ENCODE results near the gene CENPO. TPM values are rescaled to one million over a fixed set of nuclear protein-coding genes. Genes with fewer than 3 reads are reported as not detected.

Gene CENPO
- total and polyA plus RNA-seq, 2 experiments from 2014 or later, result 9.7 to 14.6 TPM

GRCh38 chr2:24821433-24821891 is 28.2 kb downstream of the CENPO start:
- Histone ChIP-seq H3K4me1 (ENCODE audit: insufficient read depth) (no peaks in the 10 kb centered on the region), H3K79me2 (no peaks in the 10 kb centered on the region), H2AFZ (no peak overlapping the region), H3K4me2 (no peak overlapping the region), H3K27ac (no peak overlapping the region), H3K9me3 (ENCODE audit: low read depth) (no peaks in the 10 kb centered on the region), H3K4me3 (no peak overlapping the region), H3K36me3 (replicated peaks; ENCODE audit: insufficient read depth, low read depth) (no peaks in the 10 kb centered on the region), H4K20me1 (ENCODE audit: insufficient read depth, poor library complexity, severe bottlenecking) (no peaks in the 10 kb centered on the region), H3K27me3 (no peaks in the 10 kb centered on the region), H3K9me2 (replicated peaks; ENCODE audit: insufficient read depth) (no peaks in the 10 kb centered on the region)
- no peak for TF ChIP-seq EZH2 (IDR thresholded peaks at IDR 0.05; ENCODE audit: borderline replicate concordance)
- no peak for TF ChIP-seq EZH2phosphoT487 (IDR thresholded peaks at IDR 0.05; ENCODE audit: low read depth, severe bottlenecking, unreplicated experiment)
- TF ChIP-seq CTCF (IDR thresholded peaks at IDR 0.05; ENCODE audit: poor library complexity), result no peak
- 97% methylated on average over 15 of the region's 15 CpGs for WGBS (ENCODE audit: low lambda C conversion rate, missing lambda C conversion rate)
- DNase-seq (ENCODE audit: low spot score), result no peak

- H3K27me3 ChIP-seq, result no peaks in the 10 kb centered on the region
- no peaks in the 10 kb centered on the region for H4K20me1 ChIP-seq (ENCODE audit: insufficient read depth, poor library complexity, severe bottlenecking)
- H3K4me2 ChIP-seq, result no peak overlapping the region
- DNase-seq (ENCODE audit: low spot score), result no peak
- H3K4me3 ChIP-seq, result no peak overlapping the region
- H3K36me3 ChIP-seq (replicated peaks; ENCODE audit: insufficient read depth, low read depth), result no peaks in the 10 kb centered on the region
- H2AFZ ChIP-seq, result no peak overlapping the region
- no peaks in the 10 kb centered on the region for H3K9me2 ChIP-seq (replicated peaks; ENCODE audit: insufficient read depth)
- TF ChIP-seq EZH2phosphoT487 (IDR thresholded peaks at IDR 0.05; ENCODE audit: low read depth, severe bottlenecking, unreplicated experiment), result no peak
- TF ChIP-seq CTCF (IDR thresholded peaks at IDR 0.05; ENCODE audit: poor library complexity), result no peak
- no peak for TF ChIP-seq EZH2 (IDR thresholded peaks at IDR 0.05; ENCODE audit: borderline replicate concordance)
- 81% methylated on average over 7 of the region's 7 CpGs for WGBS (ENCODE audit: low lambda C conversion rate, missing lambda C conversion rate)
- no peaks in the 10 kb centered on the region for H3K9me3 ChIP-seq (ENCODE audit: low read depth)
- no peak overlapping the region for H3K27ac ChIP-seq
- no peaks in the 10 kb centered on the region for H3K4me1 ChIP-seq (ENCODE audit: insufficient read depth)
- no peaks in the 10 kb centered on the region for H3K79me2 ChIP-seq
These were observed 29.0 kb downstream of the CENPO start for GRCh38 chr2:24822049-24822706.

GRCh38 chr2:24824071-24824588 is 30.9 kb downstream of the CENPO start:
- WGBS (ENCODE audit: low lambda C conversion rate, missing lambda C conversion rate), result 96% methylated on average over 14 of the region's 14 CpGs
- H3K36me3 ChIP-seq (replicated peaks; ENCODE audit: insufficient read depth, low read depth), result no peaks in the 10 kb centered on the region

More at GRCh38 chr2:24824071-24824588, 30.9 kb downstream of the CENPO start:
- Histone ChIP-seq H3K9me2 (replicated peaks; ENCODE audit: insufficient read depth) (no peaks in the 10 kb centered on the region), H2AFZ (no peak overlapping the region), H3K9me3 (ENCODE audit: low read depth) (no peaks in the 10 kb centered on the region), H3K27ac (no peak overlapping the region), H3K4me3 (no peak overlapping the region), H3K4me1 (ENCODE audit: insufficient read depth) (no peaks in the 10 kb centered on the region), H4K20me1 (ENCODE audit: insufficient read depth, poor library complexity, severe bottlenecking) (no peaks in the 10 kb centered on the region), H3K79me2 (no peaks in the 10 kb centered on the region), H3K27me3 (no peaks in the 10 kb centered on the region), H3K4me2 (no peak overlapping the region)
- no peak for DNase-seq (ENCODE audit: low spot score)
- TF ChIP-seq EZH2 (IDR thresholded peaks at IDR 0.05; ENCODE audit: borderline replicate concordance) (no peak), CTCF (IDR thresholded peaks at IDR 0.05; ENCODE audit: poor library complexity) (no peak), EZH2phosphoT487 (IDR thresholded peaks at IDR 0.05; ENCODE audit: low read depth, severe bottlenecking, unreplicated experiment) (no peak)
